Caco-2 (cell line): ENCODE results near the gene NBAS. TPM values are rescaled to one million over a fixed set of nuclear protein-coding genes. Genes with fewer than 3 reads are reported as not detected.

ENCODE experiments used
- BruUV-seq: library from RNA; stranded (reverse); fragments of 400-500 nt; replicated peaks from 2 replicates; lab custom pipeline; 2021; lab: Mats Ljungman, UMichigan
- CTCF ChIA-PET: fragments of 300-600 bp; sonication (Branson Sonifier 250); formaldehyde crosslinking; loops from one replicate; lab custom pipeline; 2022; ENCODE audit warnings: antibody characterized with exemption; lab: Charles Lee
- POLR2A ChIA-PET: fragments of 300-600 bp; sonication (Branson Sonifier 250); formaldehyde crosslinking; loops from one replicate; lab custom pipeline; 2022; ENCODE audit warnings: antibody characterized with exemption; lab: Charles Lee
- DNase-seq, 2 experiments: peaks; one replicate each; pipeline versions ENCODE4 v3.0.0 to v3.0.0-alpha.2; 2020 to 2022
- H3K27me3 ChIP-seq: replicated peaks from 2 replicates; pipeline ENCODE4 v1.6.0; 2011; ENCODE audit warnings: low read length; ENCODE audit not compliant: control insufficient read depth, insufficient read depth
- H3K36me3 ChIP-seq: 2 replicates; pipeline ENCODE4 v1.5.1; 2011; ENCODE audit warnings: low read length; ENCODE audit not compliant: control insufficient read depth, insufficient read depth
- H3K4me1 ChIP-seq: fragments of 250-450 bp; sonication (Bioruptor Pico); 2 replicates; pipeline ENCODE4 v1.5.1; 2020; ENCODE audit warnings: mild to moderate bottlenecking
- H3K4me3 ChIP-seq: 2 replicates; pipeline ENCODE4 v1.5.1; 2011; ENCODE audit warnings: low read depth, mild to moderate bottlenecking, control low read depth, low read length
- H3K9me3 ChIP-seq: fragments of 250-450 bp; sonication (Bioruptor Pico); 2 replicates; pipeline ENCODE4 v1.5.1; 2020; ENCODE audit warnings: mild to moderate bottlenecking, moderate library complexity
- H3K27ac Mint-ChIP-seq: one replicate; pipeline ENCODE4 v1.8.0; 2022; ENCODE audit warnings: mixed read lengths; ENCODE audit not compliant: unreplicated experiment
- H3K27me3 Mint-ChIP-seq: one replicate; pipeline ENCODE4 v1.8.0; 2022; ENCODE audit warnings: mixed read lengths; ENCODE audit not compliant: insufficient read depth, unreplicated experiment
- H3K36me3 Mint-ChIP-seq: one replicate; pipeline ENCODE4 v1.8.0; 2022; ENCODE audit warnings: mild to moderate bottlenecking, mixed read lengths; ENCODE audit not compliant: insufficient read depth, unreplicated experiment
- H3K4me1 Mint-ChIP-seq: one replicate; pipeline ENCODE4 v1.8.0; 2022; ENCODE audit warnings: low read depth, mixed read lengths; ENCODE audit not compliant: unreplicated experiment
- H3K4me3 Mint-ChIP-seq: one replicate; pipeline ENCODE4 v1.8.0; 2022; ENCODE audit warnings: mild to moderate bottlenecking, moderate library complexity, mixed read lengths; ENCODE audit not compliant: unreplicated experiment
- H3K9me3 Mint-ChIP-seq: one replicate; pipeline ENCODE4 v1.8.0; 2022; ENCODE audit warnings: mixed read lengths; ENCODE audit not compliant: unreplicated experiment
- CTCF ChIP-seq, 2 experiments: fragments of 200-600 bp in 1 of 2; IDR thresholded peaks; 1 replicate in 1 of 2; 2 replicates in 1 of 2; pipeline versions ENCODE4 v1.5.1 to v1.8.0; 2011 to 2022; ENCODE audit warnings: antibody characterized with exemption in 1 of 2, control low read depth in 1 of 2, inconsistent platforms in 1 of 2, low read depth in 1 of 2, low read length in 1 of 2, mild to moderate bottlenecking in 1 of 2, moderate library complexity in 1 of 2; ENCODE audit not compliant: insufficient read depth in 1 of 2, severe bottlenecking in 1 of 2, unreplicated experiment in 1 of 2
- intact Hi-C: fragments of 100-400 bp; cut with micrococcal nuclease; formaldehyde crosslinking; loops from one replicate; pipeline ENCODE4 v1.10.0; 2022; ENCODE audit not compliant: unreplicated experiment
- total RNA-seq: library from RNA; stranded (reverse); gene quantifications from 2 replicates; pipeline ENCODE4 v1.2.3, GENCODE V29; 2022

NBAS gene
- total RNA-seq, 1 experiment from 2014 or later: 31.1 TPM

DNA sequence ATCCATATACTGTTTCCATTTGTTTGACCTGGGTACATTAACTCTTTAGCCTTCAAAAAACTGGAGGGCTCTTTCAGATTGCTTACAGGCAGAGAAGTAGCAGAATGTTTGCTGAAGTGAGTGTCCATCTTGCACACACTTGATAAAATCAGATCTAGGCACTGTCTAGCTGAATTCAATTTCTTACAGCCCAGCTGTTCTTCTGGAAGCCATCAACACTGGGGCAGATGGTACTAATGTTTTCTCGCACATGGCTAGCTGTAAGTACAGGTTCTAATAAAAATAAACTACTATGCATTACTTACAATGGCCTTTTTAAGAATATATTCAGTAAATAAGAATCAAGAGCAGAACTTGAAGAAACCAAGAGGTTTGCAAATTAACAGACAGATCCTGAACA lies 175.9 kb downstream of the NBAS start:
- POLR2A ChIA-PET: no interaction called here
- H3K27me3 Mint-ChIP-seq: no peaks in the 10 kb centered on the region

GRCh38 chr2:15383695-15384350 lies 177.3 kb downstream of the NBAS start:
- no peaks in the 10 kb centered on the region for H3K4me1 ChIP-seq
- no TSS peak for BruUV-seq
- H3K27me3 ChIP-seq: no peaks in the 10 kb centered on the region
- no peak overlapping the region for H3K4me3 ChIP-seq
- H3K9me3 ChIP-seq: no peaks in the 10 kb centered on the region
- ChIA-PET POLR2A (no interaction called here), CTCF (no interaction called here)
- DNase-seq: no peak
- H3K9me3 Mint-ChIP-seq: no peaks in the 10 kb centered on the region
- no peaks in the 10 kb centered on the region for H3K4me1 Mint-ChIP-seq
- TF ChIP-seq CTCF (IDR thresholded peaks at IDR 0.05; ENCODE audit: insufficient read depth in 1 of 2, low read depth in 1 of 2, low read length in 1 of 2, severe bottlenecking in 1 of 2, unreplicated experiment in 1 of 2): no peak
- no peaks in the 10 kb centered on the region for H3K27me3 Mint-ChIP-seq
- no peak overlapping the region for H3K4me3 Mint-ChIP-seq
- no peaks in the 10 kb centered on the region for H3K36me3 ChIP-seq
- peaks cover 5% of the 10 kb centered on the region for H3K36me3 Mint-ChIP-seq
- no peak overlapping the region for H3K27ac Mint-ChIP-seq
- intact Hi-C loops: no loop called here

More for the DNA sequence above, 175.9 kb downstream of the NBAS start:
- no TSS peak for BruUV-seq
- Mint-ChIP-seq H3K9me3 (no peaks in the 10 kb centered on the region), H3K4me3 (no peak overlapping the region), H3K36me3 (no peaks in the 10 kb centered on the region), H3K27ac (no peak overlapping the region), H3K4me1 (no peaks in the 10 kb centered on the region)
- no peaks in the 10 kb centered on the region for H3K4me1 ChIP-seq
- intact Hi-C loops: no loop called here
- TF ChIP-seq CTCF (IDR thresholded peaks at IDR 0.05; ENCODE audit: insufficient read depth in 1 of 2, low read depth in 1 of 2, low read length in 1 of 2, severe bottlenecking in 1 of 2, unreplicated experiment in 1 of 2): no peak
- no peaks in the 10 kb centered on the region for H3K9me3 ChIP-seq
- H3K27me3 ChIP-seq: no peaks in the 10 kb centered on the region
- CTCF ChIA-PET: no interaction called here
- H3K36me3 ChIP-seq: no peaks in the 10 kb centered on the region
- no peak for DNase-seq
- H3K4me3 ChIP-seq: no peak overlapping the region

DNA sequence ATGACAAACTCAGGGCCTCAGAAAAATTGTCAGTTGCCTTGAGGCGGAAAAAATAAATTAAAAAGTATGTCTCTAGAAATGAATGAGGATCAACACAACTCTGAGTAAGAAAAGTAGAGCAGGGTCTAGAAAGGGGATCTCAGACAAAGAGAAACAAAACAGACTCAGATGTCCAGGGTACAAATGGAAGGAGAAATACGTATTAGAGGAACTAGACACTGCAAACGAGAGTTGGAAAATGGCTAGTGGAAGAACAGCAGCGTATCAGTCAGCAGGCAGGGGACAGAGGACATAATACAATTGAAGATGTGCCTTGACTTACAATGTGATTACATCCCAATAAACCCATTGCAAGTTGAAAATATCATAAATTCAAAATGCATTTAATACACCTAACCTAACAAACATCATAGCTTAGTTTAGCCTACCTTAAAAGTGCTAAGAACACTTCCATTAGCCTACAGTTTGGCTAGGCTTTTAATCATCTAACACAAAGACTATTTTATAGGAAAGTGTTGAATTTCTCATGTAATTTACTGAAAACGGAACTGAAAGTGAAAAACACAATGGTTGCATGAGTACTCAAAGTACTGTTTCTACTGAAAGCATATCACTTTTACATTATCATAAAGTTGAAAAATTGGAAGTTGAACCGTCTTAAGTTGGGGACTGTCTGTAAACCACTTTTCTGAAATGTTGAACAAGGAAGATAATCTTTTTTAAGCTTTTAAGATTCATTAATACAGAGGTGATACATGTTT lies 182.8 kb downstream of the NBAS start:
- H3K36me3 Mint-ChIP-seq: peaks cover 5% of the 10 kb centered on the region
- no peak overlapping the region for H3K4me3 Mint-ChIP-seq
- Histone ChIP-seq H3K36me3 (no peaks in the 10 kb centered on the region), H3K4me3 (no peak overlapping the region), H3K4me1 (no peaks in the 10 kb centered on the region), H3K27me3 (no peaks in the 10 kb centered on the region), H3K9me3 (no peaks in the 10 kb centered on the region)
- H3K9me3 Mint-ChIP-seq: no peaks in the 10 kb centered on the region
- no peaks in the 10 kb centered on the region for H3K27me3 Mint-ChIP-seq
- H3K27ac Mint-ChIP-seq: no peak overlapping the region
- H3K4me1 Mint-ChIP-seq: no peaks in the 10 kb centered on the region
- intact Hi-C loops: no loop called here
- BruUV-seq: no TSS peak
- POLR2A ChIA-PET: interaction anchor here (0.6 kb wide), 1 partner anchor 798 kb away, joined by 3 read pairs; no protein-coding TSS in a partner anchor
- CTCF ChIA-PET: interaction anchor here (0.7 kb wide), 1 partner anchor 183 kb away, joined by 4 read pairs; the partner anchor contains the start of gene NBAS
- TF ChIP-seq CTCF (IDR thresholded peaks at IDR 0.05; ENCODE audit: insufficient read depth in 1 of 2, low read depth in 1 of 2, low read length in 1 of 2, severe bottlenecking in 1 of 2, unreplicated experiment in 1 of 2): no peak
- DNase-seq: no peak
